Keratinocyte (primary cell): ENCODE measurements around the gene MAGOHB.

Experiments used
- EZH2 ChIP-seq: IDR thresholded peaks from one replicate; pipeline ENCODE4 v1.6.1; 2012; ENCODE audit warnings: inconsistent platforms, mild to moderate bottlenecking, low read length, moderate library complexity
- TF ChIP-seq, protein P1 (sequence below), 3 experiments: IDR thresholded peaks in 1 of 3; conservative IDR thresholded peaks in 1 of 3; optimal IDR thresholded peaks in 1 of 3; 2 replicates in 2 of 3; 3 replicates in 1 of 3; pipeline versions ENCODE3 to v1.5.1; 2011; ENCODE audit warnings: low read length in 3 of 3, mild to moderate bottlenecking in 3 of 3, moderate library complexity in 2 of 3, control low read depth in 1 of 3, inconsistent platforms in 1 of 3; ENCODE audit not compliant: insufficient read depth in 2 of 3; ENCODE audit errors: extremely low read depth in 1 of 3

DNA sequence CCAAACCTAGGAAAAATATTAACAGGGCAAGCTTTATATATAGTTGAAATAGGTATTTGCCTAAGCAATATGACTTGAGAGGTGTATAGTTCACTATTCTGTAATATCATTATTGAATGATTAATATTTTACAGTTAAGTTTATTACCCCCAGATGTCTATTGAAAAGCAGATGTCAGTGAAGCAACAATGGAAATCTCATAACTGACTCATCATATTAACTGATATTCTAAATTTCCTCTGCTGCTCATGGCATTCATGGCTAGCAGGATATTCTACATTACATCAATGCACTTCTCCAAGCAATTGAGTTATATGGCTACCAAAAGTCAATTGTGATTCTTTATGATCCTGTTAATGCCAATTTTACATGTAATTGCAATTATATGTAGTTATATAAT, 9.7 kb upstream of the MAGOHB start:
- TF ChIP-seq, protein P1, sequence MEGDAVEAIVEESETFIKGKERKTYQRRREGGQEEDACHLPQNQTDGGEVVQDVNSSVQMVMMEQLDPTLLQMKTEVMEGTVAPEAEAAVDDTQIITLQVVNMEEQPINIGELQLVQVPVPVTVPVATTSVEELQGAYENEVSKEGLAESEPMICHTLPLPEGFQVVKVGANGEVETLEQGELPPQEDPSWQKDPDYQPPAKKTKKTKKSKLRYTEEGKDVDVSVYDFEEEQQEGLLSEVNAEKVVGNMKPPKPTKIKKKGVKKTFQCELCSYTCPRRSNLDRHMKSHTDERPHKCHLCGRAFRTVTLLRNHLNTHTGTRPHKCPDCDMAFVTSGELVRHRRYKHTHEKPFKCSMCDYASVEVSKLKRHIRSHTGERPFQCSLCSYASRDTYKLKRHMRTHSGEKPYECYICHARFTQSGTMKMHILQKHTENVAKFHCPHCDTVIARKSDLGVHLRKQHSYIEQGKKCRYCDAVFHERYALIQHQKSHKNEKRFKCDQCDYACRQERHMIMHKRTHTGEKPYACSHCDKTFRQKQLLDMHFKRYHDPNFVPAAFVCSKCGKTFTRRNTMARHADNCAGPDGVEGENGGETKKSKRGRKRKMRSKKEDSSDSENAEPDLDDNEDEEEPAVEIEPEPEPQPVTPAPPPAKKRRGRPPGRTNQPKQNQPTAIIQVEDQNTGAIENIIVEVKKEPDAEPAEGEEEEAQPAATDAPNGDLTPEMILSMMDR (optimal IDR thresholded peaks at IDR 0.05 in 1 of 3, IDR thresholded peaks at IDR 0.05 in 1 of 3, conservative IDR thresholded peaks at IDR 0.05 in 1 of 3; ENCODE audit: extremely low read depth in 1 of 3, insufficient read depth in 2 of 3, low read length in 3 of 3) = no peak
- TF ChIP-seq EZH2 = no peak
